Mucosa of rectum (tissue), 2 donors: ENCODE data around the gene AIG1.

ENCODE experiments used
- H3K27ac ChIP-seq, 2 donors: one replicate each; pipeline ENCODE4 v1.7.0; 2013; ENCODE audit warnings: inconsistent platforms in 2 of 2, low read depth in 2 of 2, low read length in 2 of 2
- H3K27me3 ChIP-seq, 2 donors: one replicate each; pipeline ENCODE4 v1.7.0; 2013; ENCODE audit warnings: low read length in 2 of 2; ENCODE audit not compliant: control insufficient read depth in 2 of 2, insufficient read depth in 2 of 2
- H3K36me3 ChIP-seq, 2 donors: one replicate each; pipeline ENCODE4 v1.7.0; 2013; ENCODE audit warnings: low read length in 2 of 2; ENCODE audit not compliant: control insufficient read depth in 2 of 2, insufficient read depth in 2 of 2
- H3K4me1 ChIP-seq, 2 donors: one replicate each; pipeline ENCODE4 v1.7.0; 2013; ENCODE audit warnings: low read length in 2 of 2, mild to moderate bottlenecking in 1 of 2; ENCODE audit not compliant: control insufficient read depth in 2 of 2, insufficient read depth in 2 of 2
- H3K4me3 ChIP-seq, 2 donors: one replicate each; pipeline ENCODE4 v1.7.0; 2013; ENCODE audit warnings: low read length in 2 of 2
- H3K9ac ChIP-seq, 2 donors: one replicate each; pipeline ENCODE4 v1.7.0; 2013; ENCODE audit warnings: low read length in 2 of 2, low read depth in 1 of 2, mild to moderate bottlenecking in 1 of 2
- H3K9me3 ChIP-seq, 2 donors: one replicate each; pipeline ENCODE4 v1.7.0; 2013; ENCODE audit warnings: low read length in 2 of 2; ENCODE audit not compliant: control insufficient read depth in 2 of 2
- donor health status: healthy.
- donor health status: Normal muscosa, but diverticular disease.

Gene AIG1

GRCh38 chr6:143199291-143199690, 138.6 kb downstream of the AIG1 start:
- H3K4me1 ChIP-seq: no peaks in the 10 kb centered on the region
- H3K9ac ChIP-seq: no peak overlapping the region
- H3K27me3 ChIP-seq: no peaks in the 10 kb centered on the region
- H3K36me3 ChIP-seq: no peaks in the 10 kb centered on the region
- H3K4me3 ChIP-seq: no peak overlapping the region
- H3K9me3 ChIP-seq: no peaks in the 10 kb centered on the region
- no peak overlapping the region for H3K27ac ChIP-seq

GRCh38 chr6:143200167-143200770, 139.6 kb downstream of the AIG1 start:
- H3K4me1 ChIP-seq: no peaks in the 10 kb centered on the region
- no peaks in the 10 kb centered on the region for H3K36me3 ChIP-seq
- no peaks in the 10 kb centered on the region for H3K9me3 ChIP-seq
- no peaks in the 10 kb centered on the region for H3K27me3 ChIP-seq
- H3K4me3 ChIP-seq: no peak overlapping the region
- no peak overlapping the region for H3K9ac ChIP-seq
- no peak overlapping the region for H3K27ac ChIP-seq

GRCh38 chr6:143204045-143204444, 143.4 kb downstream of the AIG1 start:
- Histone ChIP-seq H3K4me3 (no peak overlapping the region), H3K27me3 (no peaks in the 10 kb centered on the region), H3K27ac (no peak overlapping the region), H3K9me3 (no peaks in the 10 kb centered on the region), H3K4me1 (no peaks in the 10 kb centered on the region), H3K36me3 (no peaks in the 10 kb centered on the region), H3K9ac (no peak overlapping the region)

DNA sequence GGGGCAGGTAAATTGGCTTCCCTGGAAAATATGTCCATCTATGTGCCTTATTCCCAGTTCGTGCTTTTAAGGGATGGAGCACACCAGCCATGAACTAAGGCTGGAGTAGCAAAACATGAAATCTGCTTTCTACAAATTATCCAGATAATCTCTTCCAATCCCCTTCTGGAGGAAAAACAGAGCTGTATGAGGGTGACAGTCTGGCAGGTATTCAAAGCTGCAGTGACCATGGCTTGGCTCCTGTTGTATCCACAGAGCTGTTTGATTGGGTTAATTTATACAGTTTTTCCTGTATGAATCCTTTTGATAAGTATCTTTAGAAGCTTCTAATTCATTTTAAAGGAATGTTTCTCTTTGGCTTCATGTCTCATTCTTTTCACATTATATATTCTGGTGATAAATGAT, 144.4 kb downstream of the AIG1 start:
- H3K4me3 ChIP-seq: no peak overlapping the region
- no peaks in the 10 kb centered on the region for H3K36me3 ChIP-seq
- H3K27ac ChIP-seq: no peak overlapping the region
- H3K4me1 ChIP-seq: no peaks in the 10 kb centered on the region
- H3K27me3 ChIP-seq: no peaks in the 10 kb centered on the region
- no peak overlapping the region for H3K9ac ChIP-seq
- no peaks in the 10 kb centered on the region for H3K9me3 ChIP-seq

GRCh38 chr6:143205585-143205984, 144.9 kb downstream of the AIG1 start:
- no peaks in the 10 kb centered on the region for H3K27me3 ChIP-seq
- no peak overlapping the region for H3K9ac ChIP-seq
- H3K27ac ChIP-seq: no peak overlapping the region
- H3K36me3 ChIP-seq: no peaks in the 10 kb centered on the region
- H3K9me3 ChIP-seq: no peaks in the 10 kb centered on the region
- no peak overlapping the region for H3K4me3 ChIP-seq
- H3K4me1 ChIP-seq: no peaks in the 10 kb centered on the region

DNA sequence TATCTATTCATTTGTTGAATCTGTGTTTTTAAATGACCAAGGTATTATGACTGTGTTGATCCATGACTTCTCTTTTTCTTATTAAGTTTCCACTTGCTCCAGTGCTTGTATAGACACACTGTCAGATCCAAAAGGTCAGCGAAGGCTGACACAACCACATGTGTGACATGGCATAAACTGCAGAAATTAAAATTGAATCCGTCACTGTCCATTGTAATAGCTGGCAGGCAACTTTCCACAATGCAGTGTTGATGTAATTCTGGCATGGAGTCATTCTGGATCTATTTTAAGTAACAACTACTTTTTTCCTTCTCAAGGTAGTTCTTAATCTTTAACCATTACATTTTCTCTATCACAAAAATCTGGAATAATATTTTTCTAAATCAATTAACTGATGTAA, 145.3 kb downstream of the AIG1 start:
- no peaks in the 10 kb centered on the region for H3K9me3 ChIP-seq
- H3K27me3 ChIP-seq: no peaks in the 10 kb centered on the region
- H3K36me3 ChIP-seq: no peaks in the 10 kb centered on the region
- H3K27ac ChIP-seq: no peak overlapping the region
- no peak overlapping the region for H3K9ac ChIP-seq
- H3K4me1 ChIP-seq: no peaks in the 10 kb centered on the region
- H3K4me3 ChIP-seq: no peak overlapping the region

DNA sequence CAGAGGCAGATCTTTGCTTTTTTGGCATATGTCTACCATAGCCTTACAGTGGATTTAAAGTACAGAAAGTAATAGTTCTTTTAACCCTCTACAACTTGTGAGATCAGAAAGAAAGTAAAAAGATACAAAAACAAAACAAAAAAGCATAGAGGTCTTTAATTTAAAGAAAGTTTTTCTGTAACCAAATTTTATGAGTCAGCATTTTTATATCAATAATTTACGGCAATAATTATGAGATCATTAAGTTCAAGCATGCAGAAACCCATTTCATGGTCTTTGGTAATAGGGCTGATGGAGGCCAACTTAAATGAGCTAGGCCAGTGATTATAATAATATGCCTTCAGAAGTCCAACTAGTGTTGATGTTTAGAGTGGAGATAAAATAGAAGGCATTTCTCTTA, 145.9 kb downstream of the AIG1 start:
- no peak overlapping the region for H3K27ac ChIP-seq
- no peak overlapping the region for H3K4me3 ChIP-seq
- no peak overlapping the region for H3K9ac ChIP-seq
- H3K36me3 ChIP-seq: no peaks in the 10 kb centered on the region
- H3K4me1 ChIP-seq: no peaks in the 10 kb centered on the region
- H3K27me3 ChIP-seq: no peaks in the 10 kb centered on the region
- H3K9me3 ChIP-seq: no peaks in the 10 kb centered on the region

DNA sequence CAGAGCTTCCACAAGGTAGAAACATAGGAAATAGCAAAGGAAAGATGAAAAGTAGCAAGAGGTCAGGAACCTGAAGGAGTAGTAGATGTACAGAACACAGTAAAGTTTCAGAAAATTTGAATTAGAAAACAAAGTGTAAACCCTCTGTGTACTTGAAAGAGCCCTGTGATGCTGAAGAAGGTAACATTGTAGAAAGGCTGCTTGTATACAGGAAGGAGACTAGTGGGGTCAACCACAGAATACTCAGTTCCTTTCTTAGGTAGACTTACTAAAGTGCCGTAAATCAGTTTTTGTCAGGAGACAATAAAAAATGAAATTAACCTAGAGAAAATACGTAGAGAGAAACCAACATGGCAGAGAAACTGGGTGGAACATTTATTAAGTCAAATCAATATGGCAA, 149.7 kb downstream of the AIG1 start:
- Histone ChIP-seq H3K9me3 (no peaks in the 10 kb centered on the region), H3K4me3 (no peak overlapping the region), H3K9ac (no peak overlapping the region), H3K27ac (no peak overlapping the region), H3K27me3 (no peaks in the 10 kb centered on the region), H3K36me3 (no peaks in the 10 kb centered on the region), H3K4me1 (no peaks in the 10 kb centered on the region)

DNA sequence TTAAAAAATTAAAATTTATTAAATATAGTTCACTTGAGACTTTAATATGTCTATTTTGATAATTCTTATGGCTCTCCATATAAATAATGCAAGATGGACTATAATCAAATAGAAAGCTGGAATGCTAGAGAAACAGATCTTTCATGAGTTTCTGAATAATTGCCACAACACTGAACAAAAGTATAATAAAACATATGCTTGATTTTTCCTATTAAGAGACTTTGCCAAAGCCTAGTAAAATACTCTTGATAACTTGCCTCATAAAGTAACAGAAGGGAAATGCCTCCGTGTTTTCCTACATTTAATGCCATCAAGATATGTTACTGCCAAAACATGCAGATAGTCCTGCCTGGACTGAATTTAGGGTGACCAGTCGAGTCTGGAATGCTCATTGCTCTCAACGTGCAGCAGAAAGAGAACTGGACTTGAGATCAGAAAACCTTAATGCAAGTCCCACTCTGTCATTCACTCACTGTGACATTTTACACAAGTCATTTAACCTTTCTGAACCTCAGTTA, 153.2 kb downstream of the AIG1 start:
- no peaks in the 10 kb centered on the region for H3K36me3 ChIP-seq
- no peak overlapping the region for H3K9ac ChIP-seq
- H3K9me3 ChIP-seq: no peaks in the 10 kb centered on the region
- H3K27me3 ChIP-seq: no peaks in the 10 kb centered on the region
- H3K4me1 ChIP-seq: no peaks in the 10 kb centered on the region
- H3K27ac ChIP-seq: no peak overlapping the region
- H3K4me3 ChIP-seq: no peak overlapping the region

DNA sequence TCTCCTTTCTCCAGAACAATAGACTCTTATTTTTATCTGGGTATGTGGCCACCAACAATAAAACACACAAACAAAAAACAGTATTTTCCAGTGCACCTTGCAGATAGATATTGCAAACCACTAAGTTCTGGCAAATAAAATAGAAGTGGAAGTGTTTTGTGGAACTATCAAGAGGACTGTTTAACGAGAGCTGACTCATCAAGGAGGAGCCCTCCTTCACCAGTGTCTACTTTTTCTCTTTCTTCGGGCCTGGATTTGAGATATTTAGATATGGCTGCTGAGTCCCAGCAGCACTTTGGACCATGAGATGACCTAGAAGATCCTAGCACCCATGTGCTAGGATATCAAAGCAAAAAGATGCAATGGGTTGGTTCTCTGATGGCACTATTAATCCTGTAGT, 154.7 kb downstream of the AIG1 start:
- no peak overlapping the region for H3K4me3 ChIP-seq
- no peak overlapping the region for H3K9ac ChIP-seq
- H3K9me3 ChIP-seq: no peaks in the 10 kb centered on the region
- H3K27ac ChIP-seq: no peak overlapping the region
- no peaks in the 10 kb centered on the region for H3K4me1 ChIP-seq
- H3K27me3 ChIP-seq: no peaks in the 10 kb centered on the region
- no peaks in the 10 kb centered on the region for H3K36me3 ChIP-seq

GRCh38 chr6:143215771-143216170, 155.1 kb downstream of the AIG1 start:
- H3K27me3 ChIP-seq: no peaks in the 10 kb centered on the region
- H3K9me3 ChIP-seq: no peaks in the 10 kb centered on the region
- no peaks in the 10 kb centered on the region for H3K36me3 ChIP-seq
- H3K27ac ChIP-seq: no peak overlapping the region
- no peaks in the 10 kb centered on the region for H3K4me1 ChIP-seq
- H3K4me3 ChIP-seq: no peak overlapping the region
- H3K9ac ChIP-seq: no peak overlapping the region
